ENCODE measurements around the gene ARHGAP10. TPM values are rescaled to one million over a fixed set of nuclear protein-coding genes. Genes with fewer than 3 reads are reported as not detected.

Gene ARHGAP10
- polyA plus RNA-seq, 10 donors: 27.5 to 35.9 (median 32.4) TPM

DNA sequence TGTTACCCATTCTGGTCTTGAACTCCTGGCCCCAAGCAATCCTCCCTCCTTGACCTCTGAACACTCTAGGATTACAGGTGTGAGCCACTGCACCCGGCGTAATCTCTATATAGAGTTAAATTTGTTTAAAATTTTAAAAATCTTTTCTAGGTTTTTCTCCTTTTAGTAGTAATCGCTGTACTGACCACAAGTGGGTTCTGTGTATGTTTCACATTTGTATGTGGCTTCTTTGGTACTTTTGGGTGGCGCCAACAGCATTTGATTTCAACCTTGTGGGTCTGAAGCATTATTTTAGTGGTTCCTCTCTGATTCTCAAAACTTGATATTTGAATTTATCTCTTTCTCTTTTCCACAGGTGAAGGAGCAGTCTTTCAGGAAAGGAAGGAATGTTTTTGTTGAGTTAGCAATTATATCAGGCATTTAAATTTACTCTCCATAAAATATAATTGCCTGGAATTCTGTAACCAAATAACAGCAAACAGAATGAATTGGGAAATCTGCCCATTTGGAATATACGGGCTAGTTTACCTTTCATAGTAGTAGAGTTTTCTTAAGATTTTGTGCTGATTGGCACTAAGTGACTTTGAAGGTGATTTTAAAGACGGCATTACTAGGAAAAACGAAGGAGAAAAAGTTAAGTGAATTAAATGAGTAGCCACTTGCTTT is 29.5 kb downstream of the ARHGAP10 start:
- DNase-seq: no peak

DNA sequence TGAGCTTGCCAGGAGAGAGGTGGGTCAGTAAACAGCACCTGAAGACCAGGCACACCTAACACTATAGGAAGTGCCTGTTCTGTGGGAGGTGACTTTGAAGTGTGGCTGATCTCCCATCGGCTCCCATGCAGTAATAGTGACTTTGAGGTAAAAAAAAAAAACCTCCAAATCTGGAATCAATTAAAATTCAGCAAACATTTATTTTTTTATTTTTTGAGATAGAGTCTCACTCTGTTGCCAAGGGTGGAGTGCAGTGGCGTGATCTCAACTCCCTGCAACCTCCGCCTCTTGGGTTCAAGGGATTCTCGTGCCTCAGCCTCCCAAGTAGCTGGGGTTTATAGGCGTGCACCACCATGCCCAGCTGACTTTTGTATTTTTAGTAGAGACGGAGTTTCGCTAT is 32.4 kb downstream of the ARHGAP10 start:
- DNase-seq: no peak

DNA sequence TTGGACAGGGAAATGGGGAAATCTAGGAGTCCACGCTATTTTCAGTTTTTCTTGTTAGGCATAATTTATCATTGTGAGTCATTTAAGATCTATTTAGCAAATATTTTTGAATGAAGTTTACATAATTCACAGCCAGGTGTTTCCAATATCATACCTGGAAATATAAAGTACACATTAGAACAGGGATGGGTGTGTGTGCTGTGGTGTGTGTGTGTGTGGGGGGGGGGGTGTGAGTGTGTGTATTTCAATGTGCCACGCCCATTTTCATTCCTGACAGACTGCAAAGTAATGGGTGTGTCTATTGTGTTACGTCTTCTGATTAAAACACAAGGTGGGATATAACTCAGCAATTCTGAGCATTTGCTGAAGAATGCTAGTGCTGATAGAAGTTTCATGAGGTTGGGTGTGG is 33.2 kb downstream of the ARHGAP10 start:
- no peak for DNase-seq

DNA sequence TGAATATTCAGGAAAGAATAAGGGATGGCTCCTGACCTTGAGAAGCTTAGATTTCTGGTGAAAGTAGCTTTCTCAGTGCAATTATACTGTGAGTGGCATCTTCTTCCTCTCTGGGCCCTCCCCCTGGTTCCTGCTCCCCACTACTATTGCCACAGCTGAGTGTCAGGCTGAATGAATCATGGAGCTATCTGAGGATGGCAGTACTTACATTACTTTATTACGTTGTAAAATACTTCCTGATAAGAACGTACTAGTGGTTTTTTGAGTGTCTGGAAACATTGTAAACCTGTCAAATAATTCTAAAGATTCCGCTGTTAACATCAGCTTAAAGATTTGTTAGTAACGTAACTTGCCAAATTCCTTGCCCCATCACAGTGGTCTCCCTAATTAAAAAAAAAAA is 36.2 kb downstream of the ARHGAP10 start:
- no peak for DNase-seq

DNA sequence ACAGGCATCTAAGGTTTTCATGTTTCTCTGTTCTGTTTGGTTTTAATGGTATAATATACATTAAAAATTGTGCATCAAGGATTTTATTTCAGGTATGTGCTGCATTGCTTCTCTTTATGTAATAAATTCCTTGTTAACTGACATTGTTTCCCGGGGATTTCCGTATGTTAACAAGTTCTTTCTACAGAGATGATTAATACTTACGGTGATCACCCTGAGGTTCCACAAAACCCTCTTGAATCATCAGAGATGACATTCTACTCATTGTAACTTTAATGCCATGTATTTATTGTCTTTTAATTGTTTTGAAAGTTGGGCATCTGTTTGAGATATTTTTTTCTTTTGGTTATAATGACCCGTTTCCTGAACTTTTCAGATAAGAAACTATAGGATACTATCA is 37.5 kb downstream of the ARHGAP10 start:
- no peak for DNase-seq

DNA sequence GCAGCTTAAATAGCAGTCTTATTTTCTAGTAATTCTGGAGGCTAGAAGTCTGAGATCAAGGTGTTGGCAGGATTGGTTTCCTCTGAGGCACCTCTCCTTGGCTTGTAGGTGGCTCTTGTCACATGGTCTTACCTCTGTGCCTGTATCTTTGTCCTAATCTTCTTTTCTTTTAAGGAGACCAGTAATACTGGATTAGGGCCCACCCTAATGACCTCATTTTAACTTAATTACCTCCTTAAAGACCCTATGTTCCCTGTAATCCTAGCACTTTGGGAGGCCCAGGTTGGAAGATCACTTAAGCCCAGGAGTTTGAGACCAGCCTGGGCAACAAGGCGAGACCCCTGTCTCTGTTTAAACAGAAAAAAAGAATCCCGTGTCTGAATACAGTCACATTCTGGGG is 38.9 kb downstream of the ARHGAP10 start:
- DNase-seq: no peak

DNA sequence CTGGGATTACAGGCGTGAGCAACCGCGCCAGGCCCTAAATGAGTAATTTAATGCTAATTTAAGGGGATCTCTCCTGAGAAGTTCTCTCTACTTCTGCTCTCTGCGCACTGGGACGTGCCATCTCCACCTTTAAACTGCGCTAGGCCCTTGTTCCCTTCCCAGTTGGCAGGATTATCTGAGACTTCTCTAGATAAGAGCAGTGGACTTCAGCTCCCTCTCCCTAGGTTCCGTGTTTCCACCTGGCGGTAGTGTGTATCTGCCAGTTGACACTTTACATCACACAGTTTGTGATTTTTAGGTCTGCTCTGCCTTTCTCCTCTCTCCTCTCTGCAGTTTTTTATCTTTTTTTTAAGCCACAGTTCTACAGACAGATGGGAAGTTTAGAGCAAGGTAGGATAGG is 40.2 kb downstream of the ARHGAP10 start:
- no peak for DNase-seq

DNA sequence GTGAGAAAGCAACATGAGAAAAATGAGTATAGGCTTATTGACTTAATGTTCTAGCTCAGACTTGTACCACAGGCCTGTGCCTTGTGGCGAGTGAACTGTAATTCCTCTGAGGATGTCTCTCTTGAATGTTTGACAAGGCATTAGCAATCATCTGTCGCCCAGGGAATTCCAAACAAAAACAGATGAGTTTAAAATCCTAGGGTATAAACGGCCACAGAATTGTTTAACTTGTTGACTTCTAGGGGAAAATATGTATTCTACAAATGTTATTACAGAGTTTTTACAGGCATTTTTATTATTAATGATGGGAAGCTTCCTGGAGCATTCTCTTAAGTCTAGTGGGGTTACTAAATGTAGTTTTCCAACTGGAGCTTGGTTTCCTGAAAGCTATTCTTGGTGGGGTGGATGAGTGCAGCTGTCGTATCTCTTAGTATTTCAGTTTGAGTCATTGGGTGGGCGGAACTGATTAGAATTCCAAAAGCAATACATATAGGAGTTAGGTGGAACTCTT is 40.6 kb downstream of the ARHGAP10 start:
- DNase-seq: peak; percentile 85 to 89 (median 88)

DNA sequence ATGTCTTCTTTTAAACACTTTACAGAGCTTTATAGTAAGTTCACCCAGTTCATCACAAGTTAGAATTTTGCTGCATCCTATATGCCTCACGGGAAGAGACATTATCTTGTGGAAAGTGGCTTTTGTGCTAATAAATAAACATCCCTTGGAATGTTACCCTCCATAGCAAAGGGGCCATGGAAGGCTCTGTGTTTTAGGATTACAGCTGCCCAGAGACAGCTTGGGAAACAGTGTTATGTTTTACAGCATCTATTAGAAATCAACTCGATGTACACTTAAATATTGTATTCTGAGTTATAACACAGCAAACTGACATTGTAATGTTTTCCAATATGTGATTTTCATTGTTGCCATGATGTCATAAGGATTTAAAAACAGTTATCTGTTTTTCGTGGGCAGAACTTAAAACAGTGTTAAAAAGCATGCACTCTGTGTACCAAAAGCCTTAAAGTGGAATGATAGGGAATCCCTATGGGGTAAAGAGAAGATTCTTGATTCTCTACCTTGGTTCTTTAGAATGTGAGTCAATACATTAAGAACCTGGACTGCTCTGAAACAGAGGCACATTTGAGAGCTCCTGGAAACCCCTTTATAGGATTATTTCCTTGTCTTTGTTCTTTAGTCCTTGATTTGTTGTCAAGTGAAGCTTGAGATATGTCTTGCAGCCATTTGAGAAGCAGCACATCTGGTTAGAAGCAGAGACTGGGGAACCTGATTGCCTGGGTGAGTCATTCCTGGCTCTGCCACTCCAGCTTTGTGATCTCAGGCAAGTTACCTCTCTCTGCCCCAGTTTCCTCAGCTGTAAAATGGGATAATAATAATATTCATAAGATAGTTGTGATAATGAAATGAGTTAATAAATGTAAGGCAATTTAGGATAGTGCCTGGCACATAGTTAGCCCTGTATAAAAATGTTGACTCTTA is 41.6 kb downstream of the ARHGAP10 start:
- DNase-seq: peak in 1 of 3 donors; percentile 64

DNA sequence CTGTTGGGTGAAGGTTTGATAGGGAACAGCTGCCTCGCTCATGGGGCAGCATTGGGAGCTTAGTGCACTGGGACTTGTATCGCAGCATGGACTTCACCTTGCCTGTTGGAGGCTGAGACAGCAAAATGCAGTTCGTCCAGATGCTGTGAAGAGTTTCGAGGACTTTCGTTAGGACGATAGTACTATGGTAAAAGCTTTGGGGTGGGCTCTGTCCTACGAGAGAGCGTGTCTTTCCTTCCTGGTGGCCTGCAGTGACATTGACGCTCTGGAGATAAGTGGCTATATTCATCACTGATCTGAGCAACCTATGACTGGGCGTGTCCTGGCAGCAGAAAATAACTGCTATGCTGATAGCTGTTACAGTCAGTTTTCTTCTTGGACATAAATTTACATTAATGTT is 44.8 kb downstream of the ARHGAP10 start:
- no peak for DNase-seq

DNA sequence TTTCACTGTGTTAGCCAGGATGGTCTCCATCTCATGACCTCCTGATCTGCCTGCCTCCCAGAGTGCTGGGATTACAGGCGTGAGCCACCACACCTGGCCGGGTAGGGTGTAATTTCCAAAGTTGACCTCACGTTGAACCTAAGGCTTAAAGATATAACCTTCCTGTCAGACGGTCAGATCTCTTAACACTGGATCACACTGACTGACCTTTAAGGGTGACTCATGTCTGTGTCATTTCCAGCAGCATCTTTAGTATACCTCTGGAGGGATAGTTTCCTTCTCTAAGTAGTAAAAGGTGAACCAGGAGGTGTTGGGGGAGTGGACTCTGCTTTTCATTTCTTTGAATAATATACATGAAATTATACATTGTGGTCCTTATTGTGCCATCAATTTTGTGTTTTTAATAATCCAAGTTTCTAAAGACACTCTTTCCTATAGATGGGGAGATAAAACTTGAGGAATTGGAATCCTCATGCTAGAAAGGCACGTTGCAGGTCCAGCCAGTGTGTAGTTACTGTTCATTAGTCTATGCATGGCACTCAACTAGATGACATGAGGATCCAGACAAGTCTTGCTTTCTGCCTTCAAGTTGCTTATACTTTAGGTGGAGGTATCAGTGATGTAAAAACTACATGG is 45.7 kb downstream of the ARHGAP10 start:
- DNase-seq: no peak

DNA sequence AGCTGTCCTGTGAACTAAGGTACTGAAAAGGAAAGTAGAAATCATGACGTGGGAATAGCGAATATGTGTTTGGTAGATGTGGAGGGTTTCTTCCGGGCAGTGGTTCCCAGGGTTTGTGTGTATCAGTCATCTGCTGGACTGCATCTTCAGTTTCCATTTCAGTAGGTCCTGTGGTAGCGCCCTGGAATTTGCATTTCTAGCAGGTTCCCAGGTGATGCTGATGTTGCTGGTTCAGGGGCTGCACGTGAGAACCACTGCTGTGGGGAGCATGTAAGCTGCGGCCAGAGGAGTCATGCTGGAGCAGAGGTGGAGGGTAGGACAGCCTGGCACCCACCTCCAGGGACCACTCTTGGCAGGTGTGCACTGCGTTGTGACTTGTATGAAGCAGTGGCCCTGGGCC is 47.1 kb downstream of the ARHGAP10 start:
- DNase-seq: no peak

DNA sequence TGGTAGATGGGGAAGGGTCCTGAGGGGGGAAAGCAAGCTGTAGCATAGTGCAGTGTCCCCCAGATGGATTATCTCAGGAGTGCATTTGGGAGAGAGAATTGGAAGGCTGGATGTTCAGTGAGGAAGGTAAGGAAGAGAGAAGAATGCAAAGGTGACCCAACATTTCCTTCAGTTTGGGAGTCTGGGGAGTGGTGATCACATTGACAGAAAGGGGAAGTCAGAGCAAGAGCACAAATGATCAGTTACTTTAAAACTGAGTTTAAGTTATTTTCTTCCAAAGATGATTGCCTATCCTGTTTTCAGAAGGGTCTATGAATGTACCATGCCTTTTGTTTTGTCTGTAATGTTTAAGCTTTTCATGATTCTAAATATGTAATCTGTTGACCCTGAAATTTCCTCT is 47.6 kb downstream of the ARHGAP10 start:
- no peak for DNase-seq

DNA sequence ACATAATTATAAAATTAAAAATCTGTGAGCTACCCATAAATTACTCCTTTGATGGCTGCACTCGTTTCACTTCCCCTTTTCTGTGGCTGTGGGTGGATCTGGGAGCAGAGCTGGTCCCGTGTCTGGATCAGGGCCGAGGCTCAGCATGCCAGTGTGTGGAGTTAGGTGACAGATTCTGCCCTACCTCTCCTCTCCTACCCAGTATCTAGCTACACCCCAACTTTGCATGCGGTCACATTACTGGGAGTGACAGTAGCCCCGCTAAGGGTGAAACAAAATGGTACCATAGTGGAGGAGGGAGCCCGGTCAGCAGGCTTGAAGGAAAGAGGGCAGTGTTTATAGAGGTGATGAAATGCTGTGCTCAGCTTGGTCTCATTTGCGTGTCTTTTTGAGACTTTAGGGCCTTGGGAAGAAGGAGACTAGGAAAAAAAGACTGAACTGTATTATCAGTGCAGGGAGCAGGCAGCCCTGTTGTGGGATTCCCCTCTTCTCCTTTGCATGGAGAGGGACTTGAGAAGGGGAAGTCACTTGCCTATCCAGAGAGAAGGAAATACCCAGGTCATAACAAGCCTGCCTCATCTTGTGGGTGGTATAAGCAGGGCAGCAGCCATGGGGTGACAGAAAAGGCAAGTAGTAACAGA is 48.4 kb downstream of the ARHGAP10 start:
- no peak for DNase-seq

DNA sequence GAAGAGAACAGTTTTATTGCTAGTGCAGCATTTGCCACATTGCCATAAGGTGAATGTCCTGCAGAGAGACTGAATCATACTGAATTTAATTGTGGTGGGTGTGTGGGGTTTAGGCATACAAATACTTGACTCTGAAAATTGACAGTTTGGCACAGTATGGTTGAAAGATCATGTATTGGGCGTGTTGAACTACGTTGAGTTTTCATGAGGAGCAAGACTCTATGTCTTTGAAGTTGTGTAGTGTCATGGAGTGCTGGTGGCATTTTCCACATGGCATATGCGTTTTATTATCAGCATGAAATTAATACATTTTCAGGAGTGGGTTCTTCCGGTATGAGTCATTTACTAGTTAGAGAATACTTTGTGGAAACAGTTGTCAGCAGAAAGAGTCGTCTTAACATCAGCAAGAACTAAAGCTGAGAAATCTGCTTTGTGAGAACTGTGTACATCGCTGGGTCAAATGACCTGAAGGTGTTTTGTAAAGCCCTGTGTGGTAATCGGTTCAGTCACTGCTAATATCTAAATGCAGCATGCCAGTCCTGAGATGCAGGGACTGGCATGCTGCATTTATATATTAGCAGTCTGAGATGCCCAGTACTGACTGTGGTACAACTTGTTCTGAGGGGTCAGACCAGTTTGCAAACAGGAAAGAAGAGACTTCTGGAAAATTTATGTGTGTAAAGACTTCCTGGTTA is 50.3 kb downstream of the ARHGAP10 start:
- peak in 1 of 3 donors; percentile 34 for DNase-seq

DNA sequence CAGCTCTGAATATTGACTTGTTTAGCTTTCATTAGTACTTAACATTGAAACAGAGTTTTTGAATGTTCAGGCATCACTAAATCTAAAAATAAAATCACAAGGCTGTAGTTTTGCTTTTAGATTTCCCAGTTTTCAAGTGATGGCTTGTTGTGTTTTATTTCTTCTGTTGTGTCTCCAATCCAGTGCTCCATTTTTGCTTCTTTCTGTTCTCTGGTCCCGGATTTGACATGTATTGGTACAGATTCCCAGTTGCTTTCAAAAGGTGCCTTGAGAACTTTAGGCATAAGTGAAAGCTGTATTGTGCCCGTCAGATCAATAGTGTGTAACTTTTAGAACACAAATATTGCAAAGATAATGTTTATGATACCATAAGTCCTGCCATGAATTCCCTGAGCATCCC is 53.2 kb downstream of the ARHGAP10 start:
- peak in 1 of 3 donors; percentile 59 for DNase-seq

DNA sequence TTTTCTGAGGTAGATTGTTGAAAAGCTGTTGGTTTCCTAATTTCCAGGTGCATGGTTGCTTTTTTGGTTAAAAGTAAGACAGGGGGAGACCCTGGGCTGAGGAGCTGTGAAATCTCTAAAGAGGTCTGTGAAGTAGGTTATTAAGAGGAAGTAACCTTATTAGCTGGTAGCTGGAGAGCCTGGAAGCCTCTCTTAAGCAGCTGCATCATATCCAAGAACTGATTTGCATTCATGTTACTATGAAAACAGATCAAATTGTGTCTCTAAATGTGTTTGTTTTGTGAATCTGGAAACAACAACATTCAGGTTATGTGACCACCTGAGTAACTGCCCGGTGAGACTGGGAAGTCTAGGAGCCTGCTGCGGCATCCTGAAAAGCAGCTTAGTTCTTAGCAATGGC is 54.1 kb downstream of the ARHGAP10 start:
- DNase-seq: peak in 2 of 3 donors; percentile 28 to 78

DNA sequence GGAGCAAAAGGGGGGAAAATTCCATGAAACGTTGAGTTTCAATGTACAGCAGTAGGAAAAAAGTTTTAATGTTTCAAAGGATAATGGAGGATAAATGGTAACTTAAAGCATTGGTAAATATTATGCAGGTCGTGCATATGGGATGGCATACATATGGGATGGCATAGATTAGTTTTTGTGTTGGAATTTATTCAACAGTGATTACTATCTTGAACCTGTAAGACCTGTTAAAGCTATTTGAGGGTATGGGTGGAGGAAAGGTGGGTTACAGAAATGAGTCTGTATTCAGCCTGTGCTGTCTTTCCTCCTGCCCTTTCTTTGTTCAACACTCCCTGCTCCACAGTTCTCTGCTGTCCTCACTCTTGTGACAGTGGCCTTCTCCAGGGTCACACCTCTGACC is 54.6 kb downstream of the ARHGAP10 start:
- no peak for DNase-seq

DNA sequence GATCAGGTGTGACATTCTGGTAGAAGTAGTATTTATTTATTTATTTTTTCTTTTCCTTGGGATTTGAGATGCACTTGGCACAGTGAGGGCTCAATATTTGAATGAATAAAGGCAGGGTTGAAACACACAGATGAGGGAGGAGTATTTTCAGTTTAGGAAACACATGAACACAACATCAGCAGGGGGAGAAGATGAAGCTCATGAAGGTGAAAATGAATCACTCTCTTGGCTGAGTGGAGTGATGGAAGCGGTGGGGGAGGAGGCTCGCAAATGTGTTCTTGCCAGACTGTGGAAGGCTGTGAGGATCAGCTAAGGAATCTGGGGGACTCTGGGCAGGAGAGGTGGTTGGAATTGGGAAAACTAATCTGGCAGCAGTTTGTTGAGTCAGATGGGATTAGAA is 55.3 kb downstream of the ARHGAP10 start:
- peak in 2 of 3 donors; percentile 60 to 73 for DNase-seq

DNA sequence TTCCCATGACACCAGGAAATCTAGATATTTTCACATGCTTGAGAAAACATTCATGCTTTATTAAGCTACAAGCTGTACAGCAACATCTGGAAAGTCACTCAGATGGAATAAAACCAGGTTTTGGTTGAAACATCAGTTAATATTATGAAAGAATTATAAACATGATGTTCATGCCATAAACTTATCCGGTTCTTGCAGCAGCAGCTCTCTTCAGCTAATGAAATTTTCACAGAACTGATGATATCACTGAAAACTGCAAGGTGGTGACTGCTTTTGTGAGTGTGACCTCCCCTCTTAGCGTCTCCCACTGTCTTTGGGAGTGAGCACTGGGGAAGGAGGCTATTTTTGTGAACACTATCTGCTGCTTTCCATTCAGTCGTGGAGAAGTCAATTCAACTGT is 56.9 kb downstream of the ARHGAP10 start:
- peak; percentile 52 to 90 (median 75) for DNase-seq

DNA sequence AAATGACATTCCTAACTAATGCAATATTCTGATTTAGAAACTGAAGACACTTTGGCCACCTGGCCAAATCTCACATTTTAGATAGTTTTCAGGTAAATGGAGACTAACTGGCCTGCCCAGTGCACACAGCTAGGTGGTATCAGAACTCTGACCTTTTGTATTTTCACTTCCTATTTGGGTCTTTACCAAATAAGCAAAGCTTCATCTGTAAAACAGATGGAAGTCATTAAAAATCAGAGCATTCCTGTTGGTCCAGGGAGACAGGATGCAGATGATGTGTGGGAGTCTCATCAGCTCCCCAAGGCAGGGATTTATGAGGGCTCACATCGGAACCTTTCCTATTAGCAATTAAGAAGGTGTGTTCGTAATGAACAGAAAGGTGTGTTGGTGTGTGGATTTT is 57.7 kb downstream of the ARHGAP10 start:
- DNase-seq: peak in 1 of 3 donors; percentile 69

Measured in muscle of back (tissue), 11 donors.